Keratinocyte (primary cell): ENCODE data around the gene CLCN1.

Experiments used
- CTCF ChIP-seq, 3 experiments: IDR thresholded peaks in 1 of 3; conservative IDR thresholded peaks in 1 of 3; optimal IDR thresholded peaks in 1 of 3; 2 replicates in 2 of 3; 3 replicates in 1 of 3; pipeline versions ENCODE3 to v1.5.1; 2011; ENCODE audit warnings: low read length in 3 of 3, mild to moderate bottlenecking in 3 of 3, moderate library complexity in 2 of 3, control low read depth in 1 of 3, inconsistent platforms in 1 of 3; ENCODE audit not compliant: insufficient read depth in 2 of 3; ENCODE audit errors: extremely low read depth in 1 of 3
- EZH2 ChIP-seq: IDR thresholded peaks from one replicate; pipeline ENCODE4 v1.6.1; 2012; ENCODE audit warnings: inconsistent platforms, mild to moderate bottlenecking, low read length, moderate library complexity

GRCh38 chr7:143361552-143362130 lies 45.7 kb downstream of the CLCN1 start:
- TF ChIP-seq EZH2 (no peak), CTCF (optimal IDR thresholded peaks at IDR 0.05 in 1 of 3, IDR thresholded peaks at IDR 0.05 in 1 of 3, conservative IDR thresholded peaks at IDR 0.05 in 1 of 3; ENCODE audit: extremely low read depth in 1 of 3, insufficient read depth in 2 of 3, low read length in 3 of 3) (no peak)
